GM19452 (cell line): ENCODE data around the gene TESMIN.

ENCODE experiments used
- ATAC-seq: cut with Tn5 transposase; IDR thresholded peaks from one replicate; pipeline ENCODE4 v1.9.1; 2021; ENCODE audit not compliant: unreplicated experiment

The TESMIN gene

DNA sequence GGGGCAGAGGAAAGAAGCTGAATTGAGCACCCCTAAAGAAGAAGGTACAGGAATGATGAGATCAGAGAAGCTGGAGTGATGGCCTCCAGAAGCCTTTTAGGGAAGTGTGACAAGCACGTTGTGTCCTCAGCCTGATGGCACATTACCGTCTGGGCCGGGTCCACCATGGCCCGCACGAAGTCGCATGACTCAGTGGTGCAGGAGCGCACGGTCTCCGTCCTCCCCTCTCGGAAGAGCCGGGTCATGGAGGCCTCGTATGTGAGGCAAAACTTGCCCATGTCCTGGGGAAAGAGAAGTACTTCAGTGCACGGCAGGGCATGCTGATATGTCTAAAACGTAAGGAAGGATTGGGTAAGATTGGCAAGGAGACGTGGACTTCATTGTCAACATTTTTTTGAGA, 11.2 kb upstream of the TESMIN start:
- no peak for ATAC-seq

DNA sequence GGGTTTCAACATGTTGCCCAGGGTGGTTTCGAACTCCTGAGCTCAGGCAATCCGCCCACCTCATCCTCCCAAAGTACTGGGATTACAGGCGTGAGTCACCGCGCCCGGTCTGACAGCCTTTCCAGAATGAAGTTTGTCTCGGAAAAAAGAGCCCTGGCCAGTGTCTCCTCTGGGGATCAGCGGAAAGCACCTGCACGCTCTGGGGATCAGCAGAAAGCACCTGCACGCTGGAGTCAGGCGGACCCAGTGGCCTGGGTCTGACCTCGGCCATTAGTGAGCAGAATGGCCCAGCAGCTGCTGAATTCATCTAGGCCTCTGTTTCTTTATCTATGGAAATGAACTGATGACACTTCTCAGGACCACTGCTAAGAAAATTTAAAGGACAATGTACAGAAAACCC, 10.5 kb upstream of the TESMIN start:
- no peak for ATAC-seq

DNA sequence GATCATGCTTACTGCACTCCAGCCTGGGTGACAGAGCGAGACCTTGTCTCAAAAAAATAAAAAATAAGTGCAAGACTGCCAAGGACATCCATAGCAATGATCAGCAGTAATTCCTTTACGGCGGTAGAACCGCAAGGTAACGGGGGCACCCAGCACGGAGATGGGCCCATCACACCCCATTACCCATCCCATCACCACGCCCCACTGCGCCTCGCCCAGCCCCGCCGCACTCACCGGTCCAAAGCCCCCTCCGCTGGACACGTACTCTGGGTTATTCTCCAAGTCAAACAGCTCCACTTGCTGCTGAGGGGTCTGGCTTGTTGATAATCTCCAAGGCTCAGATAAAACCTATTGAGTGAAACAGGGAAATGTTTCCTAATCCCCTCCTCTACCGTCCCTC, 8.7 kb upstream of the TESMIN start:
- no peak for ATAC-seq

DNA sequence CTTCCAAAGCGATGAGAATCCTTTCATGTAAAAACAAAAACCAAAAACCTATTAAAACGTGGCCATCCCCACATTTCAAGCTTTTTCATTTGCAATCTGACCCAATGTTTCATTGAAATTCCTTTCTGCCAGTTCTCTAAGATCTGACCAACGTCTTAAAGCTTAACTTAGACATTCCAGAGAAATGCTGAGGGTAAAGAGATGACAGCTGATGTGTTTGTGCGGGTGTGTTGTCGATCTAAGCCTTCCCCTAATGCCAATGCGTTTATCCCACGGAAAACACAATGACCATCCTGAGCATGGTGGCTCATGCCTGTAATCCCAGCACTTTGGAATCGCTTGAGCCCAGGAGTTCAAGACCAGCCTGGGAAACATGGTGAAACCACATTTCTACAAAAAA, 6.4 kb upstream of the TESMIN start:
- ATAC-seq, result no peak

DNA sequence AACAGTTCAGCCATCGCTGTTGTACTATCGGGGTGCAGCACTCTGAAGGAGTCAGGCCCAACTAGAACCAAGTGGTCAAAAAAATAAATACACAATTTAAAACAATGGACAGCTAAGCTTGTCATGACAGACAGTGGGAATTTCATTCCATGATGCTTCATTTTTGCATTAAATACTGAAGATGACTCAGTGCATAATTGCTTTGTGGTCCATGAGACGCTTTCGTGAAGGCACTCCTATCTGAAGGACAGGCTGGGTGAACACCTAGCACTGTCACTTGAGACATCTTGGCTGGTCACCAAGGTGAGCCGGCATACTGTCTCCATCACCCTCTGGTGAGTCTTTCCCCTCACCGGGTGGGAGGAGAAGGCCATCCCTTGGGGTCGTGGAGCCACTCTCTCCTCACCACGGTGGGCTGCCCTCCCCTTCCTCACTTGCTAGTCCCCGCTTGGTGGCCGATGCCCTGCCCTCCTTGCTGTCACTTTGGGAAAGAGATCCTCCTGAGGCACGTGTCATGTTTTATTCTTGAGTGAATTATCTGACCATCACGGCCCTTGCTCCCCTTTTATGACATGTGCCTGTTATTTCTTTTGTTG, 4.9 kb upstream of the TESMIN start:
- ATAC-seq, result no peak

DNA sequence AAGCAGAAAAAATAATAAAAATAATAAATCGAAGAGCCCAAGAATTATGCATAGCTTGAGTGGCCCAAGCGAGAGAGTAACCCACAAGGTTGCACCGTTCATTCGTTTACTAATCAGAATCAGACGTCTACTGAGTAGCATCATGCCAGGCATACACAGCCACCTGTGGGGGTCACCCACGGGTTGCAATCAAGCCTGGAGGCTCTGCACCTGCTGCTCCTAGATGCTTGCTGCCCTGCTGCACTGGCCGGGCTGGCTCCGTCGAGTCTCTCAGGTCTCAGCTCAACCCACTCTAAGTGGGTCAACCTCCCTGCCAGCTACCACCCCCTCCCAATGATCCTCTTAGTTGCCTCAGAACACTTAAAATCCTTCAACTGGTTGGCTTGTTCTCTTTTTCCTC, 2.0 kb upstream of the TESMIN start:
- ATAC-seq, result no peak

DNA sequence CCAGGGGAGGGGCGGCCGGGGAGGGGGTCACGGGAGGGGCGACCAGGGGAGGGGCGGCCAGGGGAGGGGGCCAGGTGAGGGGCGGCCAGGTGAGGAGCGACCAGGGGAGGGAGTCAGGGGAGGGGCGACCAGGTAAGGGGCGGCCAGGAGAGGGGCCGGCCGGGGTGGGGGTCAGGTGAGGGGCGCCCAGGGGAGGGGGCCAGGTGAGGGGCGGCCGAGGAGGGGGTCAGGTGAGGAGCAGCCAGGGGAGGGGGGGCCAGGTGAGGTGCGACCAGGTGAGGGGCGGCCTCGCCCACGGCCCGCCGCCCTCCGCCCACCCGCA, 355 bp downstream of the TESMIN start:
- ATAC-seq, result no peak

DNA sequence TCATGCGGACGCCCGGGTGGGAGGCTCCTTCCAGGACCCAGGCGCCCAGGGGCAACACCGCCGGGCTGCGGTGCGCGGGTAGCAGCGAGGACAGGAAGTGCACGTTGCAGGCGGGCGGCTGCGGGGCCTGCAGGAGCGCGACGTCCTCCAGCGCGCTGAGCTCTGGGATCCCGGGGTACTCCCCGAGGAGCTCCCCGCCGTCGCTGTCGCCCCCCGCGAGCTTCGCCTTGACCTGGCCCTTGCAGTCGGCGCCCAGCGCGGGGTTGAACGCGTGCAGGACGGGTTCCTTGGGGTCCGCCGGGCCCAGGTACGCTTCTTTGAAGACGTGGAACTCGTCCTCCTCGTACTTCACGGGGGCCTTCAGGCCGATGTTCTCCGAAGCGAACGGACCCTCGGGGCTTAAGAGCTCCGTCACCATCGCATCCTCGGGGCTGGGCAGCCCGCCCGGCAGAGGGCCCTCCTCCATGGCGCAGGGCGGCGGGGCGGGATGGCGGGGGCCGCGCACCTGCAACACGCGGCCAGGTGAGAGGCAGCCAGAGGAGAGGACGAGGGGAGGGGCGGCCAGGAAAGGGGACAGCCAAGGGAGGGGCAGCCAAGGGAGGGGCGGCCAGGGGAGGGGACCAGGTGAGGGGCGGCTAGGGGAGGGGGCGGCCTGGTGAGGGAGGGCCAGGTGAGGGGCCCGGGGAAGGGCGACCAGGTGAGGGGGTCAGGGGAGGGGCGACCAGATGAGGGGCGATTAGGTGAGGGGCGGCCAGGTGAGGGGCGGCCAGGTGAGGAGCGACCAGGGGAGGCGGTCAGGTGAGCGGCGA, 921 bp downstream of the TESMIN start:
- ATAC-seq, result no peak

DNA sequence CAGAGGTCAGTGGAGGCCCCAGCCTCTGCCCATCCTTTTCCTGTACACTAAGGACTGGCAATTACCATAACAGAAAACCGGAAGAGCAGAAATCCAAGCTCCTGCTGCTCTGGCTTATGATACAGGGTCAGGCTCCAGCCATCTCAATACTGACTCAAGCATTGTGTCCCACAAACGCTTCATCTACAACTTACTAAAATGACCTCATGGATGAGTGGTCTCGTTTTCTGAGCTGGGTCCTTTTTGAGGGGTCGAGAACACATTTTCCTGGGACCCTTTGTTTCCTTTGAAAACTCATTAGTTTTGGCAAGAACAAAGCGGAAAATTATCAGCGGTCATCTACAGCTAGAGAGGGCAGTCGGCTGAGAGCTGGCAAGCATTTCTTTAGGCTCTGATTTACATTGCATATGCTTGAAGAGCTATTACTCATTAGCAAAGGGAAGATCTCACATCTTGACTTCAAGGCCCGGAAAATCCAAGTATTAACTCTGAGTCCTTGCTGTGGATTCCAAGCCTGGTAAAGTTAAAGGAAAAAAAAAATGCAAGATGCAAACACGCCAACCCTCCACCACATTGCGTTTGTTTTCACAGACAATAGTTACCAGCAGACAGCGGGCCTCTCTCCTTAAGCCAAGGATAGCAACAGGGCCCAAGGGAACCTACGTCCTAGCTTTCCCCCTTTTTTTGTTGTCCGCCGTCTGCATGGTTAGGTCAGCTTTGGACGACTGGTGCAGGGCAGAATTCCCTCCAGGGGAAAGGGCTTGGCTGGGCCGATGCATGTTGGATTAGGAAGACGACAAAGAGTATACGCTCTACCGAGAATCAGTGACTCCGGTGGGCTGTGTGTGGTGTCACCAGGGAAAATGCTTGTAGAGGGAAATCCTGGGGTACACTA, 1.8 kb downstream of the TESMIN start:
- ATAC-seq, result no peak

DNA sequence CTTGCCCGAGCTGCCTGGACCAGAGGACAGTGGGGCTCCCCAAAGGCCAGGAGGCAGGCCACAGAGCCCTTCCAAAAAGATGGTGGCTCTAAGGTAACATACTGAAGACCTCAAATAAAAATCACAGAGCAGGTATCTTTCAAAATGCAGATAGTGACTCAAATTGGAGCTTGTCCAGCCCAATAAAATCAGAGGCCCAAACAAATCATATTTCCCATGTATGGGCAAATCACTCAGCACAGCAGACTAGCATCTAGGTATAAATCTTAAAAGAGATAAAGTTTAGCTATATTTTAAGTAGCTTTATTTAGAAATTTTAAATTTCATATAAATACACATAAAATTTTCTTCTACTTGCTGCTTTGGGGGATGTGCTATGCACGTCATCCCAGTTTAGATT, 3.3 kb downstream of the TESMIN start:
- no peak for ATAC-seq

DNA sequence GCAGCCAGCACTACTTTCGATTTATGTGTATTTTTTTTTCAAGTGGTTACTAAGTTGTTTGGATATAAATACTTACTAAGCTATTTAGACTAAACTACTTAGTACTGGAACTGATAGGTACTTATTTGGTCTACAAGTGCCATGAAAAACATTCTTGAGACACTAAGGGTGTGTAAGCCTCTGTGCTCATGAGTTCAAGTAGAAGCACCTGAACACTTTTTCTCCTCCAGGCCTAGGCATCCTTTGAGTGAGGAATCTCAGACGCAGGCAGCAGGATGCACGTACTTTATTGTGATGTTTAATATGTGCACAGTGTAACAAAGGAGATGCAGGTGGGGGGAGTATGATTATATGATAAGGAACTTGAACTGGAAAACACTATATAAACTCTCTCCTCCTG, 7.8 kb downstream of the TESMIN start:
- ATAC-seq, result no peak

DNA sequence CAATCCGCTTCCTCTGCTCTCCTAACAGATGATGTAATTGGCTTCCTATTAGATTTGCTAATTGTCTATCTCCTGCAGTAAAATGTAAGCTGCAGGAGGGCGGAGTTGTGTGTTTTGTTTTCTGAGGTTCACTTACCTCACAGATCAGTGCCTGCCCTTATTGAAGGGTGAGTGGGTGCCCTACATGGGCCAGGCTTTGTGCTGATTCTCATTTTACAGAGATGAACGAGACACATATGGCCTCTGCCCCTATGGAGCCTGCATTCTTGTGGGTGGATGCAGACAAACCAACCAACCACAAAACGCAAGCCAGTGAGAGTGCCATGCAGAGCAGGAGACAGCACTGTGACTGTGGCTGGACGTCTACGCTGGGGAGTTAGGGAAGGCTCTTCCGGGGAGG, 9.9 kb downstream of the TESMIN start:
- ATAC-seq, result no peak

DNA sequence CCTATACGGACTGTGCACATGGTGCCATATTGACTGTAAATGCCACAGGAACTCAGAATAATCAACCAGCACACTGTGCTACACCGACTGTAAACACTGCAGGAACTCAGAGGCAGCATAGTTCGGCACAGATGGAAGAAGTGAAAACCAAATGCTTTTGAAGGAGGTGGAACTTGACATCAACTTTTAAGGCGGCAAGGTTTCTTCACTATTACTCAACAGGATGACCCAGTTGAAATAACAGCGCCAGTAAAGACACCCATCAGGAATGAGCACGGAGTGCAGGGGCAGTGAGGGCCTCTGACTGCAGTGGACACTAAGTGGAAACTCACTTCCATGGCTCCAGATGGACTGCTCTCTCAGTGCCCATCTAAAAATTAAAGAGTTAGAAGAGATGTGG, 15.7 kb downstream of the TESMIN start:
- no peak for ATAC-seq

DNA sequence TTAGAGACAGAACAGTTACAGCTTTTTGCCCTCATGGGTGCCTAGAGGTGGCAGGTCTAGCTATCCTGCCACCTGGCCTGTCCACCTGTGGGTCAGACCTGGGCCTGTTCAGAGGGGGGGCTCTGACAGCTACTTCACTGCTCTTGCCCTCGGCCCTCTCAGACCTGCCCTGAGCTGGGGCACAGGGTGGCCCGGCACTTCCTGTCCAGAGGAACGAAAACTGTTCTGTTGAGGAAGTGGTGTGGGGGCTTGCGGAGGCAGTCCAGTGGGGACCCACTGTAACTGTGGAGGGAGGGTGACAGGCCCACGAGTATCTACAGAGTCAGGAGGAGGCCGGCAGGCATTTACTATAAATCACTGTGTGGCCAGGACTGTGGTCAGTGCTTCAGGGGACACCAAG, 16.2 kb downstream of the TESMIN start:
- no peak for ATAC-seq

DNA sequence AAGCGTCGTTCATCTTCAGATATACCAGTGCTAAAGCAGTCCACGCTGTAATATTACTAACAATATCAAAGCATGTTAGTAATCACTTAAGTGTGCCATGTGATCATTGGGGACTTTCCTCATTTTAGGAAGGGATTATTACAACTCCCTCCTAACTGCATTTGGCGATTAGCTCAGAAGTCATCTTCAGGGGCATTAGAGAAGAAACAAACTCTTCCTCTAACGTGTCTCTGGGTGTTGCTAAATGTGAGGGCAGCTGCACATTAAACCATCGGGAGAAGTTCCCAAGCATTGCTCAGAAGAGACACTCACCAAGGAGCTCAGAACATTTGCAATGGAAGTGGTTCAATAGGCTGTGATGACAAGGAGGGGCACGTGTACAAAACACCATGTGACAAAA, 17.2 kb downstream of the TESMIN start:
- ATAC-seq, result no peak

DNA sequence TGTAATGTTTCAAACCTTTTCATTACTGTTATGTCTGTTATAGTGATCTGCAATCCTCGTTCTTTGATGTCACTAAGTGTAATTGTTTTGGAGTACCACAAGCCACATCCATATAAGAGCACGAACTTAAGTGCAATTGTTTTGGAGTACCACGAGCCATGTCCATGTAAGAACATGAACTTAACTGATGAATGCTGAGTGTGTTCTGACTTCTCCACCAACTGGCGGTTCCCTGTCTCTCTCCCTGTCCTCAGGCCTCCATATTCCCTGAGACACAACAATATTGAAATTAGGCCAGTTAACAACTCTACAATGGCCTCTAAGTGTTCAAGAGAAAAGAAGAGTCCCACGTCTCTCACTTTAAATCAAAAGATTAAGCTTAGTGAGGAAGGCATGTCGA, 23.5 kb downstream of the TESMIN start:
- ATAC-seq, result no peak

DNA sequence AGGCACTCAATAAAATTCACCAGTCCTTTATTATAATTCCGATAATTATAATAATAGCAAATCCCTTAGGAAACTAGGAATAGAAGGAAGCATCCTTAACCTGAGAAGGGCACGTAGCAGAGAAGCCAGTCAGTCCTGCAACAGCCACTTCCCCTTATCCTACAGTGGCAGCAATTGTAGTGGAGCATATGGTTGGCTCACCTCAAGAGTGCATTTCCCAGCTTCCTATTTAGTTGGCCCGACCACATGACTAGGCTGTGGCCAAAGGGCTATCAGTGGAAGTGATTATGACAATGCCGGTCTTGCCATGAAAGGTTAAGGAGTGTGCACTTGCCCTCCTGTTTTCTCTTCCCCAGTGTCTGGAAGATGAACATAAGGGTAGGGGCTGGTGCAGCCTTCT, 27.0 kb downstream of the TESMIN start:
- ATAC-seq, result no peak

DNA sequence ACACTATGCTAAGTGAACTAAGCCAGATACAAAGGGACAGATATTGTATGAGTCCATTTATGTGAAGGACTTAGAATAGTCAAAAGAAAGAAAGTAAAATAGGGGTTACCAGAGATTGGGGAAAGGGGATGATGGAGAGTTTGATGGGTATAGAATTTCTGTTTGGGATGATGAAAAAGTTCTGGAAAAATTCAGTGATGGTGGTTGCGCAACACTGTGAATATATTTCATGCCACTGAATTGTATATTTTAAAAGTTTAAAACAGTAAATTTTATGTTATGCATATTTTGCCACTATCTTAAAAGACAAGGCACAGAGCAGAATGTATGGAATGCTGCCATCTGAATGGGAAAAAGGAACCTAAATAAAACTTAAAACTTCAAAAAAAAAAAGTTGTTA, 29.2 kb downstream of the TESMIN start:
- ATAC-seq, result no peak

DNA sequence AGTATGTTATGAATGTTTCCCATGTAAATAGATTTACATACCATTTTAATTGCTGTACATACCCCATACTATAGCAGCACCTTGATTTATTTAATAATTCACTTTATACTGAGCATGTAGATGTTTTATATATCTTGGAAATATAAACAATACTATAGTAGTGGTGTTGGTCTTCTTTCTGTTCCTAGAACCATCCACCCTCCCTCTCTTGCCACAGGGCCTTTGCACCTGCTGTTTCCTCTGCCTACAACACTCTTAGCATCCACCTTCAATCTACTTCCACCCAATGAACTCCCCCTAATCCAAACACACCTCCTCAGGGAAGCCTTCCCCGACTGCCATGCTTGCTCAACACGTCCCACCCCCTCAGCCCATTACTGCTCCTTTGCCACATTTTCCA, 30.2 kb downstream of the TESMIN start:
- ATAC-seq, result no peak

DNA sequence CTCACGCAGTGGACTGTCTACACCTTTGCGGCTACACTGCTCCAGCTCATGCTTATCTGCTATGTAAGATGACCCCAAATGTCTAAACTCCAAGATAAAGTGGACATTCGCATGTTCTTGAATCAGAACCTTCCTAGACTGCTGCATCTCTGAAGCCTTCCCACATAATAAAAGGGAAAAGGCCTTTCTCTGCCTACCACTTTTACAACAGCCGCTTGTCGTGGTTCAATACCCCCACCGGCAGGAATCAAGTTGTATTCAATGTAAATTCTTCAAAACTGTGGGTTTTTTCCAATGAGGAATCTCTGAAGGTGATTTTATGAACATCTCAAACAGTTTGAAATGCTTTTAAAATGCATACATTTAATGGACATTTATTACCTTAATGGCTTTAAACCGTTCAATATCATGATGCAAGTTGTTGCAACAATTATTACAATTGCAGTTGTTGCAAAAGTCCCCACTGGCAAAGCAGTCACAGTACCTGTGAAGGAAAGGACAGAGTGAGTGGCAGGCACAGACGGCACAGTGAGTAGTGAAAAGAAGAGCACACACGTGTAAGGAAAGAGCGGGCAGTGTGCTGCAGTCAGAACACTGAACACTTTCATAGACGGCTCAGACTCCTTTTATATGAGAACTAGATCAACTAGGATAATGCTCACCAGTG, 35.7 kb downstream of the TESMIN start:
- ATAC-seq, result no peak

DNA sequence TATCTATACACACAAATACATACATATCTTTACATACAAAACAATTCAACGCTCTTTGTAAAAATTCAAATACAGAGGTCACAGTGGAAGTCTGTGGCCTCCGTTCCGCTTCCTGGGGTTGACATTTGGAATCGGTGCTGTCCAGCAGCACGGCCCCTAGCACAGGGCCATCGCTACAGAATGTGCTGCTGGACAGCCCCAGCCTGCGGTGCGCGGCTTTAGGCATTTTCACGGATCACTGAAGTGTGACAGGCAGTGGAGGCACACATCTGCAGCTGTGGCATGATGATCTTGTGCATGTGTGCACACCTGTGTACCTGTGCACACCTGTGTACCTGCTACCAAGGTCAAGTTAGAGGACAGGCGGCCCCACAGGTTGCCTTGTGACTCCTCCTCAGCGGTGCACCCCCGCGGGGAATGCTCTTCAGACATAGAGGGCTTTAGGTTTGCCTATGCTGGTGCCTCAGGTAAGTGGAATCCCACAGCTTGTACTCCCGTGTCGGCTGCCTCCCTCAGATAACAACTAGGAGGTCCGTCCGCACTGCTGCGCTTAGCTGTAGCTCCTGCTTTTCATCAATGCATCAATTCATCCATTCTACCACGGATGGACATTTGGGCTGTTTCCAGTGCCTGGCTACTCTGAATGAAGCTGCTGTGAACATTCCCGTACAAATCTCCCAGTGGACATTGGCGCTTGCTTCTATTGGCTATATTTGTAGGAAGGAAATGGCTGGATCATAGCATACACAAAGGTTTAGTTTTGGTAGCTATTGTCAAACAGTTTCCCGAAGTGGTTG, 37.1 kb downstream of the TESMIN start:
- ATAC-seq, result no peak
